ENCODE data around the gene SETD2.

GRCh38 chr3:47113669-47114365, 50.1 kb downstream of the SETD2 start:
- TF ChIP-seq POLR2A (IDR thresholded peaks at IDR 0.05) (no peak), CTCF (IDR thresholded peaks at IDR 0.05) (no peak)

Data from lower leg skin (tissue), 3 donors.